Measurements from ENCODE around the gene OLIG3.

The OLIG3 gene

DNA sequence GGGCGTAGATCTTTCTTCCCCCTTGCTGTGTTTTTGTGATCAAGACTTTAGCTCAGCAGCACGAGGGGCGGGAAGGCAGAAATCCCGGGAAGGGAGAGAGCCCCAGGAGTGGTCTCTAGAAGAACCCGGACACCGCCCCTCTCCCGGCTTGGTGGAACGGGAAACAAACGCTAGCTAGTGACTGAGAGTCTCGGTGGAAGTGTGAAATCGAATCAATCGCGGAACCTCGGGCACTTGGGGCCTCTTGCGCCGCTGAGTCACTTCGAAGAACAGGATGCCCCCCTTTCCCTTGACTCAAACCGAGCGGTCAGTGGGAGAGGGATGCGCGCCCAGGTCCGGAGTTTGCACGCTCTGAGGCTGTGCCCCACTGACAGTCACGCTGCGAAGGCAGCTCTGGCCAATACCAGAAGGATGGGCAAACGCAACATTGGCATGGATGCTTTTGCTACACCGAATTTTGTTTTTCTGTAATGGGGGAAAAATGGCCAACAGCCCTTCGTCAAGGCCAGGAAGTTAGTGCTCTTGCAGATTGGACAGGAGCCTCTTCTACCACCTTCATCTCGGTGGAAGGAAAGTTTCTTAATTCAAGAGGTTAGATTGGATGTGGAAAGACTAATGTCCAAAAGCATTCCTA lies 1.6 kb upstream of the OLIG3 start:
- no peak for DNase-seq

GRCh38 chr6:137494988-137495702 lies 951 bp upstream of the OLIG3 start:
- no peak for DNase-seq

- DNase-seq = no peak
Measured at GRCh38 chr6:137493218-137494038, 766 bp downstream of the OLIG3 start.

DNA sequence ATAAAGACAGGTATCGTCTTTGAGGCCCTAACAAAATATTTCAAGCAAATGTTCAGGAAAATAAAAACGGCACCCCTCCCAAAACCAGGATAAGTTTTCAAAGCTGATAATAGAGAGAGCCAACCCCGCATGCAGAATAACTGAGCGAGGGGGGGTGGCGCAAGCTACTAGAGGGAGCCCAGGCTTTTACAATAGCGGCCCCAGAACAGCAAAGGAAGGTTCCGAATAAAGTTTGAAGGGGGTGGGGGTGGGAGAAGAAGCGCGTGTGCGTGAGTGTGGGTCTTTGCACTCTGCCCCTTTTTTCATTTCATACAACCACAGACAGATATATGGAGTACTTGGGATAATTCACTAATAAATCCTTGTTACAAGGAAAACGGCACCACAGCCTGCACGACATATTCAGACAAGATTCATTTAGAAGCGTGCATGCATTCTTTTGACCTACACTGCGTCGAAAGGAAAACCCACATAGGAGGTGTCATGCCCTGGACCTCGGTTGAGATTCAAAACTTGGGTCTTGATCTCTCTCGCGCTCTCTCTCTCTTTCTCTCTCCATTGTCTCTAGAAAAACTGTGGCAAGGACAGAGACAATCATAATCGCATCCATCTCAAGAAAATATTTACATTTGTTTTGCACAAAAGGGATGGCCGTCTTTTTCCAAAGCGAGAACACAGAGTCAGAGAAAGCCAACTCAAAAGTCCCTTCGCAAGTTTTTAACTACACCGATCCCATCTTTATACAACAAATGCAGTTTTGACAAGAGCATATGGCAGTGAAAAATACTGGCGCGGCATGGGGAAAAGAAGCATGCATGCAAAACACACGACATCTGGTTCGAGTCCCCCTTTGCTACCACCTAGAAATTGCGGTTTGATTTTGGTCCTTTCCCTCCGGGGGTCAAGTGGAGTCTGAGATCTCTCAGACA lies 1.6 kb downstream of the OLIG3 start:
- DNase-seq = no peak

GRCh38 chr6:137491478-137491877 lies 2.7 kb downstream of the OLIG3 start:
- DNase-seq = no peak

DNA sequence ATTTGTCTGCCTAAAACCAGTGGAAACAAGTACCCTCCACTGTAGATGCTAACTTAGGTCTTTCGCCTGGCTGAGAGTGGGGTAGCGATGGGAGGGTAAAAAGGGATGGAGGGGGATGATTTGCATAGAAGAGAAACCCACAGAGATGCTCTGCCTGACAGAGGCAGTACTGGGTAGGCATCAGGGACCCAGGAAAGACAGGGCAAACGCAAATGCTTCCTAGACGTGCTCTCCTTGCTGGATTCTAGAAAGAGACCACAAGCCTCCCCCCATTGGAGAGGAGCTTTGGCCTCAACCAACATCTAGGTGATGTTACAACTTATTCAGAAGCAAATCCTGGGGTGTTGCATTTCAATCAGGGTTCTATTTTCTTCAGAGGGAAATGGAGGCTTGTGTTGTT lies 3.2 kb downstream of the OLIG3 start:
- DNase-seq = no peak

- no peak for DNase-seq
Measured at GRCh38 chr6:137490006-137490905, 3.9 kb downstream of the OLIG3 start.

- DNase-seq = no peak
Measured at GRCh38 chr6:137489046-137490005, 4.9 kb downstream of the OLIG3 start.

DNA sequence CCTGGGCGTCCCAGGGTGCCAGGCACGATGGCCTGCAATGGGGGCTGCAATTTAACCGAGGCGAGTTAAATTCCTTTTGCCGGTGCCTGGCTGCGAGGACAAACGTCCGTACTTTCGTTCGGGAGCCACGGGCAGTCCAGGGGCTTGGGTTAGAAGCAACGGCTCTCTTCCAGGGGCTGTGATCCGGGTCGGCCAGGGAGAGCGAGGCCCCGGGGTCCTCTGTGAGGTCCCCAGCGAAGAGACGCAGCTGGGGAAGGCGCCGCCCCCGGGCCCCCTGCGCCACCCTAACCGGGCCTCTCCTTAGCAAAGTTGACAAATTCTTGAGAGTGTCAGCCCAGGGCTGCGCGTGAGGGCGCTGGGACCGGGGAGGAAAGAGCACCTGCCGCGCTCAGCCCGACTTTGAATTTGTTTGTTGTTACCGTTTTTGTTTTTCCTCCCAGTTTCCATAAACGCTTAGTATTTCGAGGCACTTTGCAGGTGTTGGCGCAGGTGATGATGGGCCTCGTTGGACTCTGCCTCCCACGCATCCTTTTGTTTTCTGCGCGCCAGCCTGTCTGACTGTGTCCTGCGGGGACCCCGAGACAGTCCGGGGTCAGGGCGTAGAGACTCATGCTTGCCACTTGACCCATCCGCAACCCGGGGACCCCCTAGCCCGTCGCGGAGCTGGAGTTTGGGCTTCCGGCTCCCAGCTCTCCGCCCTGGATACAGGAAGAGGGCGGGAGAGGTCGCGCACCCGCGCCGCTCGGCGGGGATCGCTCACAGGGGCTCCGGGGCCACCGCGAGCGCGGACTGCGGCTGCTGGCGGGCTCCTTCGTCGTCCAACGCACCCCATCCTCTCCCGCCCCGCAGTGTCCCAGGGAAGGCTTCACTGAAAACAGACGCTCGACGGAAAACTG lies 5.8 kb downstream of the OLIG3 start:
- DNase-seq = no peak

- no peak for DNase-seq
Measured at GRCh38 chr6:137487869-137488149, 6.4 kb downstream of the OLIG3 start.

DNA sequence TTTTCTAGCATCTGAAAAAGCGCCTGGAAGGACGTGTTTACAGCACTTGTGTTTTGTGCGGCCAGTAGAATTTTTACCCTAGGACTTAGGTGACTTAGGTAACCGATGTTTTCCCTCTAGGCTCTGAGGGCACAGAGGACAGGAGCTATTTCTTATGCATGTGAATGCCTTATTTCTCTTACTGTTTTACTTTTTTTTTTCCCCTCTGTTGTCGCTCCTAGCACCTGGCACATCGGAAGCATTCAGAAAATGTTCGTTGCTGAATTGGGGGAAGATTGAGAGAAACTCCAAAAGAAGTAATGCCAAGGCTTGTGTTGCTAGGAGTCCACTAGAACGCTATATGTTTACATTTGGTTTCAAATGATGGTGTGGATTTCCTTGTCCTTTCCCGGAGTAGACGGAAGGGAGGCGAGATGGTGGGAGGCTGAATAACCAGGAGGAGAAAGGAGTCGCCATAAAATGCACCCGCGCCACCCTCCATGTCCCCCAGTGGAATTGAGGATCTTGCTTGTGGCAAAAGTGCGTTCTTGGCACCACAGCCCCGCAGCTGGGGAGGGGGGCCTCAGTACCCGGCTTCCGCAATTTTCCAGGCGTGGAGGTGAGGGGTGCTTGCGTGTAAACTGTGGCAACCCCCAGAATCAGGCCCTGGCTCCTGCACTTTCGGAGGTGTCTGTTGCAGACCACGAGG lies 6.9 kb downstream of the OLIG3 start:
- no peak for DNase-seq

- no peak for DNase-seq
Measured at GRCh38 chr6:137486416-137486815, 7.8 kb downstream of the OLIG3 start.

GRCh38 chr6:137480431-137480830 lies 13.8 kb downstream of the OLIG3 start:
- no peak for DNase-seq

GRCh38 chr6:137475103-137475502 lies 19.1 kb downstream of the OLIG3 start:
- no peak for DNase-seq

DNA sequence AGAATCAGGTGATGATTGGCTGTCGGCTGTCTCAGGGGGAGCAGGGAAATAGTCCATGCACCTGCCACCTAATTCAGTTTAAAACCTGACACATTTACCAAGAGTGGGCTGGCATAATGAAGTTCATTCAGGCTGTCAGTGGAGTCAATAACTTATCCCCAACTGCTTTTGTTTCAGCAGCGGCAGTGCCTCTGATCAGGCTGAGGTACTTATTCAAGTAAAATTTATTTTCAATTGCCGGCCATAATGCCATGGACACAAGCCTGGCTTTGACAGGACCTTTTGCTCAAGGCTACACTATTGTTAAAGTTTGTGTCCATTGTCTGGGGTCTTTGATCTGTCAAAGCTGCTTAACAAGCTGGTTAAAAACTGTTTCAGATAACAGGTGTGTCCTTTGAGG lies 20.6 kb downstream of the OLIG3 start:
- peak; percentile 25 for DNase-seq

- no peak for DNase-seq
Measured at GRCh38 chr6:137472641-137473137, 21.5 kb downstream of the OLIG3 start.

- no peak for DNase-seq
Measured at GRCh38 chr6:137471986-137472385, 22.2 kb downstream of the OLIG3 start.

DNA sequence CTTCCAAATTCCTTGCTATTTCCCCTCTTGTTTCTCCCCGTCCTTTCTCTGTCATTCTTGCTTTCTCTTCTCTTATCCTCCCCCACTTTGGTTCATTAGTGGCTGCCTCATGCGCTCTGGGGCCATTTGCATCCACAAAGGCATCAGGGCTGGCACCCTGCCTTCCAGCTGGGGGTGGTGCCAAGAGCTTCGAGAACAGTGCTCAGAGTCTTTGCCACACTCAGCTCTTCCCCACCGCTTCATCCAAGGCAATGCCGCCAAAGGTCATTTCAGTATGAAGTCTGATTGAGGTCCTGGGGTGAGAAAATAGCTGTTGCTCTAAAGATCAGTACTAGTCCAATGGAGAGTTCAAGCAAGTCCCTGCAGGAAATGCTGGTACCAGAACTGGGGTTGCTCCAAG lies 22.7 kb downstream of the OLIG3 start:
- DNase-seq = peak; percentile 9

GRCh38 chr6:137467211-137467610 lies 27.0 kb downstream of the OLIG3 start:
- DNase-seq = no peak
